Astrocyte of the cerebellum (primary cell): ENCODE data around the gene FREM1.

Source experiments
- DNase-seq: peaks from one replicate; pipeline ENCODE4 v3.0.0-alpha.2; 2011; ENCODE audit warnings: low read depth
- H3K4me3 ChIP-seq: 2 replicates; pipeline ENCODE4 v1.5.1; 2011; ENCODE audit warnings: mild to moderate bottlenecking, low read depth, low read length, moderate library complexity
- CTCF ChIP-seq: IDR thresholded peaks from 2 replicates; pipeline ENCODE4 v1.5.1; 2012; ENCODE audit warnings: low read length, low read depth, moderate library complexity, mild to moderate bottlenecking; ENCODE audit errors: missing control alignments
- in situ Hi-C: cut with HindIII; loops from 2 replicates; pipeline ENCODE4 v1.10.0; 2017; ENCODE audit warnings: low sequenced_read_pairs

The FREM1 gene

DNA sequence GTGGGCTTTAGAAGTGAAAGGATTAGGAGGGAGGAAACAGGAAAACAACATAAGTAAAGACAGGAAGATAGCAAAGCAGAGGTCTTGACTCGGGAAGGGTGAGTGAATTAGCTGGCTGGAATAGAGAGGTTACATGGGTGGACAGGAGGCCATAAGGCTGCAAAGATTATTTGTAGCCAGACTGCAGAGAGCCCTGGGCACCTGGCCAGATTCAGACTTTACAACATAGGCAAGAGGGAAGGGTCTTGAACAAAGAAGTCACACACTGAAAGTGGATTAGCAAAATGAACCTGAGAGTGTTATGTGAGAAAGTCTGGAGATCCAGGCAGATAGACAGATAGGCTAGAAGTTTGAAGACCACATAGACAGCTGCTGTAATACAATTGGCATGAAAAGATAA, 158.0 kb downstream of the FREM1 start:
- TF ChIP-seq CTCF: no peak
- DNase-seq: no peak
- in situ Hi-C loops: no loop called here
- H3K4me3 ChIP-seq: no peak overlapping the region

DNA sequence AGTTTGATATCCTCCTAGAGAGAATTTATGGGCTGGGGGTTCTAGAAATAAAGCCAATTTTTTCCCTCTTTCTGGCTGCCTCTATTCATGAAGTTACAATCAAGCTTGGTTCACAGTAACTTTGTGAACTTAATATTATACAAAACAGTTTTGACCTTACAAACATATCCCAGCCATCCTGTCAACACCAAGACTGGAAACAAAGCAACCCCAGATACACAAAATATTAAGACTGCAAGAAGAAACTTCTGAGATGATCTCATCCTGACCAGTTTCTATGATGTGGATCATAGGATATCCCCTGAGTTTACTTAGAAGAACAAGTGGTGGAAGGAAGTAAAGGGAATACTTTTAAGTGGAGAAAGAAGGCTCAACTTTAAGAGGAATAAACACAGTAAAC, 159.4 kb downstream of the FREM1 start:
- TF ChIP-seq CTCF: no peak
- no peak for DNase-seq
- no peak overlapping the region for H3K4me3 ChIP-seq
- in situ Hi-C loops: no loop called here

GRCh38 chr9:14749741-14750211, 160.5 kb downstream of the FREM1 start:
- no peak for DNase-seq
- in situ Hi-C loops: no loop called here
- no peak for TF ChIP-seq CTCF
- H3K4me3 ChIP-seq: no peak overlapping the region

- H3K4me3 ChIP-seq: no peak overlapping the region
- no peak for TF ChIP-seq CTCF
- no peak for DNase-seq
- in situ Hi-C loops: no loop called here
Measured at GRCh38 chr9:14748373-14748772, 161.9 kb downstream of the FREM1 start.

DNA sequence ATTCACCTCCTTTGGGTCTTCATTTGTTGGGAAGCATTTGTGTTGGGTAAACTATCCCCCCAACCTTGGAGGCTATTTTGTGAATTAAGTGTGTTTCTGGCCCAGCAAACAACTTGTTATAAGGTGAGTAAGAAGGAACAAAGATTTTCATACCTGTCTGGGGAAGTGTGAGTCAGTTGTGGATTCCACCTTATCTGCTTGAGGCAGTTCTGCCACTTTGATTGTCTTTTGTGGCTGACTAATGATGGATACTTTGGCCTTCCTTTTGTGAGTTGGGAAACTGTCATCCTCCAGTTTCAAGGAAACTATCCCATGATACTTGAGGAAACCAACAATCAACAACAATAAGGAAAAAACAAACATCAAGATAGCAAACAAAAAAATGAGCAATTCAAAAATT, 163.1 kb downstream of the FREM1 start:
- H3K4me3 ChIP-seq: no peak overlapping the region
- no peak for TF ChIP-seq CTCF
- in situ Hi-C loops: no loop called here
- no peak for DNase-seq

GRCh38 chr9:14746626-14747025, 163.6 kb downstream of the FREM1 start:
- no peak for TF ChIP-seq CTCF
- in situ Hi-C loops: no loop called here
- H3K4me3 ChIP-seq: no peak overlapping the region
- DNase-seq: no peak

DNA sequence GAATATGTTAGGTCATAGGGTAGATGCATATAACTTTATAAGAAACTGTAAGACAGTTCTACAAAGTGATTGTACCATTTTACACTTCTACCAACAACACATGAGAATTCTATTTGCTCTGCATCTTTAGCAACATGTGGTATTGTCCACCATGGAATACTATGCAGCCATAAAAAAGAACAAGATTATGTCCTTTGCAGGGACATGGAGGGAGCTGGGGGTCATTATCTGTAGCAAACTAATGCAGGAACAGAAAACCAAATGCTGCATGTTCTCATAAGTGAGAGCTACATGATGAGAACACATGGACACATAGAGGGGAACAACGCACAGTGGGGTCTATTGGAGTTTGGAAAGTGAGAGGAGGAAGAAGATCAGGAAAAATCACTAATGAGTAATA, 165.5 kb downstream of the FREM1 start:
- in situ Hi-C loops: no loop called here
- no peak overlapping the region for H3K4me3 ChIP-seq
- DNase-seq: no peak
- TF ChIP-seq CTCF: no peak
